SJSA1 (cell line): ENCODE results near the gene KIF23. TPM values are rescaled to one million over a fixed set of nuclear protein-coding genes. Genes with fewer than 3 reads are reported as not detected.
A peak's percentile ranks its signal among the peaks of the same experiment; 100 is the strongest.

Source experiments
- DNase-seq, 2 experiments: peaks; one replicate each; pipeline ENCODE4 v3.0.0-alpha.2; 2015 to 2020; ENCODE audit warnings: low spot score in 2 of 2, low read depth in 1 of 2
- H3K27ac ChIP-seq: fragments of 250-450 bp; sonication (Bioruptor Pico); 2 replicates; pipeline ENCODE4 v1.5.1; 2020; ENCODE audit warnings: mild to moderate bottlenecking, moderate library complexity
- H3K27me3 ChIP-seq: fragments of 250-450 bp; sonication (Bioruptor Pico); replicated peaks from 2 replicates; pipeline ENCODE4 v1.5.1; 2020; ENCODE audit warnings: mild to moderate bottlenecking, moderate library complexity
- H3K36me3 ChIP-seq: fragments of 250-450 bp; sonication (Bioruptor Pico); 2 replicates; pipeline ENCODE4 v1.5.1; 2020; ENCODE audit warnings: mild to moderate bottlenecking
- H3K4me1 ChIP-seq: fragments of 250-450 bp; sonication (Bioruptor Pico); replicated peaks from 2 replicates; pipeline ENCODE4 v1.6.1; 2021; ENCODE audit warnings: mild to moderate bottlenecking
- H3K4me3 ChIP-seq: fragments of 250-450 bp; sonication (Bioruptor Pico); 2 replicates; pipeline ENCODE4 v1.5.1; 2020; ENCODE audit warnings: mild to moderate bottlenecking
- H3K9me3 ChIP-seq: fragments of 250-450 bp; sonication (Bioruptor Pico); replicated peaks from 2 replicates; pipeline ENCODE4 v1.5.1; 2020; ENCODE audit warnings: mild to moderate bottlenecking
- total RNA-seq: library from RNA; depleted of rRNA; stranded (reverse); fragments of >200 nt; shearing (Covaris generic); gene quantifications from 2 replicates; pipeline ENCODE4 v1.2.3, GENCODE V29; 2014

Gene KIF23
- total RNA-seq, 1 experiment from 2014 or later, result 170 TPM

DNA sequence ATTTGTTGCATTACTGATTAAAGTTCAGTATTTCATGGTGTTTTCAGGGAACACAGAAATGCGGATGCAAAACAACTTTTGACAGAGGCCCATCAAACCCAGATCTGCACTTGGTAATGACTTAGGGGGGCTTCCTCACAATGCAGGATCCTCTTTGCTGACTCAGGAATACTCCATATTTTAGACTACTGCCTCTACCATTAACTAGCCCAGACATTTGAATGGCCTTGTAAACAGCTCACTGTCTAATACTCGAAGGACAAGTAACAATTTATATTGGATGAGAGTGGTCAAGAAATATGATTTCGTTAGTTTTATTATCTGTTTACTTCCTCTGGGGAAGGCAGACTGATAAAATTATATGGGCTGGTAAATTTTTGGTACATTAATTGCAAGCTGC is 9.0 kb upstream of the KIF23 start:
- no peak for DNase-seq
- peaks cover 29% of the 10 kb centered on the region for H3K4me1 ChIP-seq
- no peaks in the 10 kb centered on the region for H3K9me3 ChIP-seq
- H3K27me3 ChIP-seq, result no peaks in the 10 kb centered on the region
- H3K36me3 ChIP-seq, result peaks cover 60% of the 10 kb centered on the region
- H3K4me3 ChIP-seq, result no peak overlapping the region
- peak overlapping the region; percentile 61 for H3K27ac ChIP-seq

DNA sequence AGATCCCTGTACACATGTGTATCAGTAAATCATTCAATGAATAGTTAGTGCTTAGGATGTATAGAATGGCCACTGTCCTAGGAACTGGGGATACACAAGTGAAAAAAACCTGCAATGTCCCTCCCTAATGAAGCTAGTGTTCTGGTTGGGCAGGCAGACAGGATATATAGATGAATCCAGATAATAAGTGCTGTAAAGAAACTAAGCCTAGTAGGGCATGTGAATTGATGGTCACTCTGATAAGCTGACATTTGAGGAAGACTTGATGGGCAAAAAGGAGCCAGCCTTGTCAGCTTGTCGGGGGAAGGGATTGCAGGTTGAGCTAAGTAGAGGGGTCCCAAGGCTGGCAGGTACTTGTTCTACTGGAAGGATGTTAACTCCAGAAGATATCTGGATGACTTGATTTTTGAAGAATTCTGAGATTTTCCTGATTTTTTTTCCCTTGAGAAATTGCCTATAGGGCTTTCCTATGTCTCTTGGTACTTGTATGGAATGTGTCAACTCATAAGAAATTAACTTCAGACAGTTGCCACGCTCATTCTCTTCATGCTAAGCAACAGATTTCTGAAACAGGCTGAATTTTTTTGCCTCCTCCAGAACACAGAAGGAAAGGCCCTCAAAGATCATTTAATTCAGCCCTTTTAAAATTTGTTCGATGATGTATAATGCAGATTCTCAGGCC is 6.3 kb upstream of the KIF23 start:
- Histone ChIP-seq H3K27me3 (no peaks in the 10 kb centered on the region), H3K4me3 (no peak overlapping the region), H3K4me1 (peaks cover 46% of the 10 kb centered on the region), H3K36me3 (peaks cover 66% of the 10 kb centered on the region), H3K27ac (no peak overlapping the region), H3K9me3 (no peaks in the 10 kb centered on the region)
- no peak for DNase-seq

DNA sequence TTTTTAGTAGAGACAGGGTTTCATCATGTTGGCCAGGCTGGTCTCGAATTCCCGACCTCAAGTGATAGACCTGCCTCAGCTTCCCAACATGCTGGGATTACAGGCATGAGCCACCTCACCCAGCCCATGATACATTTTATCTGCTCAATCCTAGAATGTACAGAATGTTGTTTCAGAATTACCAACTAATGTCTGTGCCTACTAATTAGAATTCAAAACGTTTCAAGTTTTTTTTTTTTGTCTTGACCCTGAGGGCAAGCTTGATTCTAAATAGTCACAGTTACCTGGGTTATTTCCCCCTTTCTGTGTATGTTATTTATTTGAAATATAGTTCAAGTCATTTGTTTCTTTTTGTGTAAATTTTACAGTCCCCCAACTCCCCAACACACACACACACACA is 5.3 kb upstream of the KIF23 start:
- H3K36me3 ChIP-seq, result peaks cover 69% of the 10 kb centered on the region
- no peak overlapping the region for H3K27ac ChIP-seq
- H3K9me3 ChIP-seq, result no peaks in the 10 kb centered on the region
- no peaks in the 10 kb centered on the region for H3K27me3 ChIP-seq
- no peak for DNase-seq
- no peak overlapping the region for H3K4me3 ChIP-seq
- H3K4me1 ChIP-seq, result peaks cover 44% of the 10 kb centered on the region

DNA sequence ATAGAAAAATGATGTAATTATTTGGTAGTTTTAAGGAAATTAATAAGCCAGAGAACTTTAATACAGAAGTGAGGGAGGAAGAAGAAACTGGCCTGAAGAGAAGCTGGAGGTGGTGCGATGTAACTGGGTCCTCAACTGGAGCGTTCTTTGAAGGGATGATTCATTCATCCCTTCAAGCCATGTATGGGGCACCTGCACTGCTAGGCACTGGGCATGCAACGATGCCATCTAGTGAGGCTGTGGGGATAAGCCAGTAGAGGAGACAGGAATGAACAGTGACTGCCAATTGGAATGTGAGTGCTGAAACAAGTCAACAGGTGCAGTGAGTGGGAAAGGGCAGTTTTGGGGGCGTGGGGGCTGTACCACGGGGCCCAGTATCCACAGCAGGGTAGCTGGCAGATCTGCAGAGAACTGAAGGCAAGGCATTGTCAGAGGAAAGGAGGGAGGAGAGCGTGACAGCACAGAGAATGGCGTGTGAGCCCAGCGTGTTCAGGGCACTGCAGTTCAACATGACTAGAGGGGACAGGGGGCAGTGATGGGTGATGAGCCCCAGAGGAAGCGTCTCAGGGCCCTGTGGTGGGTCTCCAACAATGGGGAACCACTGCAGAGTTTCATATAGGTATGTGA is 3.8 kb upstream of the KIF23 start:
- Histone ChIP-seq H3K27ac (no peak overlapping the region), H3K27me3 (no peaks in the 10 kb centered on the region), H3K4me1 (peaks cover 32% of the 10 kb centered on the region), H3K4me3 (no peak overlapping the region), H3K9me3 (no peaks in the 10 kb centered on the region), H3K36me3 (peaks cover 66% of the 10 kb centered on the region)
- DNase-seq, result no peak

DNA sequence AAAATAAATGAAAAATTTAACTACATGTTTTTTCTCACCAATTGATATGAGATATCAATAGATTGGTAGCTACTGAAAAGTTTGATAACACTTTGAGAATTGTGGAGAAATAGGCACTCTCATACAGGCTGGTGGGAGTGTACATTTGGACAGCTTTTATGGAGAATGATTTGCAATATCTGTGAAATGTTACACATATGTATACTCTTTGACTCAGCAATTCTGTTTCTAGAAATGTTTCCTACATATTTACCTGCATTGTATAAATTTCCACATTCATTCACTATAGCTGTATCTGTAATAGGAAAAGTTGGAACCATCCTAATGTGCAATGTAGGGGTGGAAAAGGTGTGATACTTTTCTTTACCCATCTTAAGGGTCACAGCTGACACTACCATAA is 1.9 kb upstream of the KIF23 start:
- Histone ChIP-seq H3K36me3 (peaks cover 72% of the 10 kb centered on the region), H3K27me3 (no peaks in the 10 kb centered on the region), H3K4me3 (no peak overlapping the region), H3K9me3 (no peaks in the 10 kb centered on the region), H3K4me1 (peaks cover 51% of the 10 kb centered on the region), H3K27ac (no peak overlapping the region)
- no peak for DNase-seq

DNA sequence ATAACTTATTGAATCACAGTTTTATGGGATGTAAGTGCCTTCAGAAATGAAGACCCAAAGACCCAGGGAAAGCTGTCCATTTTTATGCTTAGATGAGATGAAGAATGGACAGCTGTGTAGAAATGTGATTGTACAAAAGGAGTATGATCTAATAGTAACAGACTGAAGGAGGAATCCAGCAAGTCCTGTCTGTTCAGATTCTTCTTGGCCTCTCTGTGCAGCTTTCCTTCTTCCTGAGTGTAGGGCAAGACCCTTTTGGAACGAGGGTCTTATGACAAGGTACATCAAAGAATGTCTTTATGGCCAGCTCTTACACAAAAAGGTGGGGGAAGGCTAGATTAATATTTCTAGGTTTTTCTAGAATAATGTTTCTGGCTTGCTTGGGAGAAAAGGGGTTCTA is 1.4 kb upstream of the KIF23 start:
- no peaks in the 10 kb centered on the region for H3K9me3 ChIP-seq
- H3K36me3 ChIP-seq, result peaks cover 72% of the 10 kb centered on the region
- no peaks in the 10 kb centered on the region for H3K27me3 ChIP-seq
- no peak for DNase-seq
- no peak overlapping the region for H3K4me3 ChIP-seq
- peaks cover 56% of the 10 kb centered on the region for H3K4me1 ChIP-seq
- H3K27ac ChIP-seq, result no peak overlapping the region

DNA sequence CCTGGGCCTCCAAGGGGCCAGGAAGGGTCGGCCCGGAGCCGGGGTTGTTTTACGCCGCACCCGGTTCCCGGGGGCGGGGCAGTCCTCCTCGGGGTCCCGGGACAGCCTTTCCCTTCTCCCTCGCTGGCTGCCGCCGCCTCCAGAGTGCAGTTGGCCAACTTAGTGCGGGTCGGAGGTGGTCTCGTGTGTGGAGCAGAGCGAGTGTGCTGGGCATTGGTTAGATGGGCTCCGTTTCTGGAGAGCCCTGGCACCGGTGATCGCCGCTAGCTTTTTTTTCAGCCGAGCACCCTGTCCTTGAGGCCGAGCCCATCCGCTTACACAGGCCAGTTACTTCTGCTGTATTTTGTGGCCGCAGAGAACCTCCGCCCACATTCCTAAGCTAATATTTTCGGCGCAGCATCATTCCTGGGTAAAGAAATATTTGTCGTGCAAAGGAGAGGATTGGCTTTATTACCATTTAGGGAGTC is 585 bp downstream of the KIF23 start:
- Histone ChIP-seq H3K36me3 (peaks cover 86% of the 10 kb centered on the region), H3K27me3 (no peaks in the 10 kb centered on the region), H3K27ac (peak overlapping the region; percentile 98), H3K9me3 (no peaks in the 10 kb centered on the region), H3K4me3 (peak overlapping the region; percentile 82), H3K4me1 (peaks cover 65% of the 10 kb centered on the region)
- DNase-seq, result peak; percentile 91 to 92

DNA sequence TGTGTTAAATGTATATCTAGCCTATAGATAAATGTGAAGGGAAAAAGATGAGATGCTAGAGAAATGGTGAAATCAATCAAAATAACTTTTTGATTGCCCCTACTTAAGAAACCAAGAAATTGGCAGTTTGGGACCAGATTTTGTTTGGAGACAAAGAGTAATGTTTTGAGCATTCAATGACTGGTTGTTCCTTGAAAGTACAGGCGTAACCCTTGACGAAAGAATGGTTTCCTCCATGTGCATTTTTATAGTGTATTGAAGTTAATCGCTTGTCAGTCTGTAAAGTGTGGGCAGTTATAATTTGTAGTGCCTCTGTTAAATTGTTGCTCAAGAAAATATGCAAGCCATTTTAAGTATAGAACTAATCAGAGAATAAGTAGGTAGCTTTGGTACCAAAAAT is 1.2 kb downstream of the KIF23 start:
- no peaks in the 10 kb centered on the region for H3K27me3 ChIP-seq
- peak in 1 of 2 experiments; percentile 42 for DNase-seq
- peaks cover 86% of the 10 kb centered on the region for H3K36me3 ChIP-seq
- H3K27ac ChIP-seq, result peak overlapping the region; percentile 98
- peaks cover 60% of the 10 kb centered on the region for H3K4me1 ChIP-seq
- H3K4me3 ChIP-seq, result peak overlapping the region; percentile 82
- no peaks in the 10 kb centered on the region for H3K9me3 ChIP-seq

DNA sequence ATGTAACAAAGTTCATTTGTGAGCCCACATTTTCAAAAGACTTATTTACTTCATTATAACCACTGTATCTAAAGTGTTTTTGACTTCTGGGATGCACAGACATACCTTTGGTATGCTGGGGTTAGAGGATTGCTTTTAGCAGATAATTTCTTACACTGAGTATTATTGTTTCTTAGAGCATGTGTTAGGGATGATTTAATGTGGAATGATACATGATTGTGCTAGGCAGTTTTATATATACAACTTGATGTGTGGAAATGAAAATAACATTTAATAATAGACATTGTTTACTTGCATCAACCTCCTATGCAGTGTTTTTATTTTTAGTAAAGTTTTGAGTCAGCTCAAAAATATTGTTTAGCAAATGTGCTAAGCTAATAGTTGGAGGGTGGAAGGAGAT is 3.4 kb downstream of the KIF23 start:
- Histone ChIP-seq H3K27ac (peak overlapping the region; percentile 98), H3K4me1 (peaks cover 68% of the 10 kb centered on the region), H3K36me3 (peaks cover 90% of the 10 kb centered on the region), H3K9me3 (no peaks in the 10 kb centered on the region), H3K4me3 (no peak overlapping the region), H3K27me3 (no peaks in the 10 kb centered on the region)
- DNase-seq, result peak in 1 of 2 experiments; percentile 54

DNA sequence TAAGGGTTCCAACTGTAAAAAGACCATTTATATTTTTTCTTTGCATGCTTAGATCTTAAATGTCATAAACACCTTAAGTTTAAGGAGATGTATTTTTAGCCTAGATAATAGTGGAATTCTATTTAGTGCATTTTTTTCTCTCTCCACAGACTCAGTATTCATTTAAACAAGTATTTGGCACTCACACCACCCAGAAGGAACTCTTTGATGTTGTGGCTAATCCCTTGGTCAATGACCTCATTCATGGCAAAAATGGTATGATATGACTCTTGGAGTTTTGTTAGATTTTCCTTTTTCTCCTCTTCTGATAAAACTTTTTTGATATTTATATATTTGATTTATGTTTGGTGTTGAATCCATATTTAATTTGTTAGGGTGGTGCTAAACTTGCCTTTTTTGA is 7.3 kb downstream of the KIF23 start:
- Histone ChIP-seq H3K27ac (peak overlapping the region; percentile 64), H3K4me1 (peaks cover 51% of the 10 kb centered on the region), H3K36me3 (peaks cover 98% of the 10 kb centered on the region), H3K4me3 (no peak overlapping the region), H3K27me3 (no peaks in the 10 kb centered on the region), H3K9me3 (no peaks in the 10 kb centered on the region)
- peak in 1 of 2 experiments; percentile 61 for DNase-seq

DNA sequence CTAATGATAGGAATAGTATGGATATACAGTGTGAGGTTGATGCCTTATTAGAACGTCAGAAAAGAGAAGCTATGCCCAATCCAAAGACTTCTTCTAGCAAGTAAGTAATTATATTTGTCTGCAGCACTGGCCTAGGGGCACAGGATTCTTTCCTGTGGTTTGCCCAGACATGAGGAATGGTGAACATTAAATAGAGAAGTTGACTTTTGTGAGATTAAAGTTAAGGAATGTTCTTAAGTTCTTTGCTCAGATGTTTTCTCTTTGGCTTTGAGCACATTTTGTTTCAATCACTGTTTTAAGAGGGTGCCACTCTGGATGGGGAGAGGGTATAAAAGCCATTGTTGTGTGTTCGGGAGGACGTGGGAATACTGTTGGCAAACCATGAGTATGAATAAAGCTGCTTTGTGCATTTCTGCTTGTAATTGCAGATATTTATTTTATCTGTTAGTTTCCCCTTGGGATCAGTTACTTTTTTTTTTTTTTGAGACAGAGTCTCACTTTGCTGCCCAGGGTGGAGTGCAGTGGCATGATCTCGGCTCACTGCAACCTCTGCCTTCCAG is 8.3 kb downstream of the KIF23 start:
- H3K27ac ChIP-seq, result peak overlapping the region; percentile 64
- no peaks in the 10 kb centered on the region for H3K9me3 ChIP-seq
- DNase-seq, result peak in 1 of 2 experiments; percentile 70
- peaks cover 99% of the 10 kb centered on the region for H3K36me3 ChIP-seq
- no peaks in the 10 kb centered on the region for H3K27me3 ChIP-seq
- peaks cover 42% of the 10 kb centered on the region for H3K4me1 ChIP-seq
- no peak overlapping the region for H3K4me3 ChIP-seq

DNA sequence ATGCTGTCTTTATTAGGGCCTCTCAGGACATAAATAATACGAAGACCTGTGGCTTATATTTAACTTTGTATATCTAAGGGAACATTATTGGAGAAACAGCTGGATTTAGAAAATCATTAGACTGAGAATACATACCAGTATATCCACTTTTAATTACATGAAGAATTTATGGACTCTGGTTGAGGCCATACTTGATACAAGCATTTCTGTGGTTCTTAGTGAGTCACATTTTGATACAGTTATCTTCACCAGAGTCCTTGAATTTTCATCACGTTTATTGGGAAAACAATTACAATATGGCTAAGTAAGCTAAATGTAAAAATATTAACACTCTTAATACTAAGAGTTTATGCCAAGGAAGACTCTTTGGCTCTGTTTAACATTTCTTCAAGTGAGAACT is 9.9 kb downstream of the KIF23 start:
- no peak for DNase-seq
- Histone ChIP-seq H3K4me1 (peaks cover 30% of the 10 kb centered on the region), H3K36me3 (peaks cover 97% of the 10 kb centered on the region), H3K4me3 (no peak overlapping the region), H3K27me3 (no peaks in the 10 kb centered on the region), H3K9me3 (no peaks in the 10 kb centered on the region), H3K27ac (no peak overlapping the region)

DNA sequence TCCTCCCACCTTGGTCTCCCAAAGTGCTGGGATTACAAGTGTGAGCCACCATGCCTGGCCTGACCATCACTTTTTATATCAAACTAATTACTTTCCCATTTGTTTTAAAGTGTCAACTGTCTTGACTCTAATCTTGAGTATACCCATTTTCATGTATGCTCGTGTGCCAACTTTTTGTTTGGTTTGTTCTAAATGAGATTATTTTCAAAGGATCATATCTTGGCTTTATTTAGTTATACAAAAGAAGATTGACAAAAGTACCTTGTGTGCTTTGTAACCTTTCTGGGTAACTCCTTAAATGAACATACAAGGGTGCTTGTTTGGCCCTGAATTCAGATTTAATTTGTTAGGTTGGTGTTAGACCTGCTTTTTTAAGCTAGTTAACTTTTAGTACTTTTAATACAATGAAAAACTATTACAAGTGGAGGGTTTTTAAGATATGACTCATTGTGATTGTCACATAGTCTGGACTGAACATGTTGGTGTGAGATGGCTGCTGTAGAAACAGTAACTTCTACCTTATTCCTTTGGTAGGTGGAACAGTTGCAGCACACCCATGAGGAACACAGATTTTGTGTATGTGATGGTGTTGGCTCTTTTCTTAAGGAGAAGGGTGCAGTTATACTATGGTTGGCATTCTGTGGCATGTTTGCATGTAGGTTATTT is 10.7 kb downstream of the KIF23 start:
- Histone ChIP-seq H3K27me3 (no peaks in the 10 kb centered on the region), H3K36me3 (peaks cover 97% of the 10 kb centered on the region)
- no peak for DNase-seq

DNA sequence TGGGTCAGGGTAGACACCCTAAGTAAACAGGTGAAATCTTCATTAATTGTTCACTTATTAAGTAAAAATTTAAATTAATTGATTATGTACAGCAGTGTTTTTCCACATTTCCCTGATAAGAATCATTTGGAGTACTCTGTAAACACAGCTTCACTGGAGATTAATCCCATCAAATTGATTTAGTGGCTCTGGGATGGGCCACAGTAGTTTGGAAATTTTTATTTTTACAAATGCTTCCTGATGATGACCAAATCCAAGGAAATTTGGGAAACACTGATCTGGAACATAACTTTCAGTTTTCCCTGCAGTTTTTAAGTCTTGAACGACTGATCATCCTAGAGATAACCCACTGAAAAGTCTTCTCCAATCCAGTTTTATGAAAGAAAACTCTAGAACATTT is 19.7 kb downstream of the KIF23 start:
- Histone ChIP-seq H3K36me3 (peaks cover 97% of the 10 kb centered on the region), H3K27ac (no peak overlapping the region), H3K4me3 (no peak overlapping the region), H3K4me1 (no peaks in the 10 kb centered on the region), H3K9me3 (no peaks in the 10 kb centered on the region), H3K27me3 (no peaks in the 10 kb centered on the region)
- no peak for DNase-seq

More for the DNA sequence above, 10.7 kb downstream of the KIF23 start:
- Histone ChIP-seq H3K4me3 (no peak overlapping the region), H3K4me1 (peaks cover 30% of the 10 kb centered on the region), H3K27ac (no peak overlapping the region), H3K9me3 (no peaks in the 10 kb centered on the region)
